NCI-H2029 treated with DMSO at 0.1 percent for 48 hours (cell line): ENCODE measurements around the gene CACNA1C.
A peak's percentile ranks its signal among the peaks of the same experiment; 100 is the strongest.

Experiments used
- DNase-seq: peaks from one replicate; lab custom pipeline; 2025; lab: John Stamatoyannopoulos, UW

The CACNA1C gene

GRCh38 chr12:2553388-2554126 is 500.8 kb downstream of the CACNA1C start:
- DNase-seq: no peak

GRCh38 chr12:2555487-2556082 is 502.8 kb downstream of the CACNA1C start:
- DNase-seq: no peak

GRCh38 chr12:2557597-2557996 is 504.8 kb downstream of the CACNA1C start:
- DNase-seq: no peak

- no peak for DNase-seq
These were observed 507.1 kb downstream of the CACNA1C start for GRCh38 chr12:2559931-2560330.

GRCh38 chr12:2560356-2560755 is 507.6 kb downstream of the CACNA1C start:
- no peak for DNase-seq

GRCh38 chr12:2561367-2561766 is 508.6 kb downstream of the CACNA1C start:
- DNase-seq: no peak

GRCh38 chr12:2562400-2562799 is 509.6 kb downstream of the CACNA1C start:
- DNase-seq: no peak

- no peak for DNase-seq
These were observed 510.9 kb downstream of the CACNA1C start for GRCh38 chr12:2563709-2564108.

- DNase-seq: no peak
These were observed 513.4 kb downstream of the CACNA1C start for GRCh38 chr12:2566161-2566560.

- no peak for DNase-seq
These were observed 514.9 kb downstream of the CACNA1C start for GRCh38 chr12:2567711-2568110.

GRCh38 chr12:2570562-2570961 is 517.8 kb downstream of the CACNA1C start:
- no peak for DNase-seq

- DNase-seq: no peak
These were observed 521.7 kb downstream of the CACNA1C start for GRCh38 chr12:2574355-2574935.

GRCh38 chr12:2575245-2575644 is 522.5 kb downstream of the CACNA1C start:
- DNase-seq: no peak

- DNase-seq: no peak
These were observed 525.4 kb downstream of the CACNA1C start for GRCh38 chr12:2578211-2578610.

- DNase-seq: no peak
These were observed 526.0 kb downstream of the CACNA1C start for GRCh38 chr12:2578772-2579171.

GRCh38 chr12:2580821-2581220 is 528.0 kb downstream of the CACNA1C start:
- DNase-seq: no peak

GRCh38 chr12:2581293-2582045 is 528.7 kb downstream of the CACNA1C start:
- DNase-seq: no peak

GRCh38 chr12:2582631-2583030 is 529.8 kb downstream of the CACNA1C start:
- DNase-seq: no peak

GRCh38 chr12:2583091-2583497 is 530.3 kb downstream of the CACNA1C start:
- peak; percentile 10 for DNase-seq

GRCh38 chr12:2583642-2584401 is 531.0 kb downstream of the CACNA1C start:
- no peak for DNase-seq

- no peak for DNase-seq
These were observed 533.6 kb downstream of the CACNA1C start for GRCh38 chr12:2586156-2587038.
